Left lung (tissue), 10 donors: Measurements from ENCODE around the gene EIF6. TPM values are rescaled to one million over a fixed set of nuclear protein-coding genes. Genes with fewer than 3 reads are reported as not detected.

ENCODE experiments used
- ATAC-seq: fragments of 200-7000 bp; cut with Tn5 transposase; one replicate; pipeline ENCODE4 v1.9.1; 2020; ENCODE audit warnings: moderate library complexity
- DNase-seq, 4 donors: peaks; one replicate each; pipeline ENCODE4 v3.0.0-alpha.2; 2013 to 2020
- H3K27ac ChIP-seq, 2 donors: fragments of 200-600 bp; sonication (generic) in 1 of 2; one replicate each; pipeline versions ENCODE4 v1.5.0 to v1.8.0; 2020 to 2021
- H3K27me3 ChIP-seq, 2 donors: fragments of 200-600 bp; sonication (generic) in 1 of 2; one replicate each; pipeline versions ENCODE4 v1.5.0 to v1.8.0; 2020 to 2021
- H3K36me3 ChIP-seq, 2 donors: fragments of 200-600 bp; sonication (generic) in 1 of 2; one replicate each; pipeline versions ENCODE4 v1.5.0 to v1.8.0; 2020 to 2021
- H3K4me1 ChIP-seq, 2 donors: fragments of 200-600 bp; one replicate each; pipeline ENCODE4 v1.8.0; 2021
- H3K4me3 ChIP-seq, 2 donors: fragments of 200-600 bp; sonication (generic) in 1 of 2; one replicate each; pipeline versions ENCODE4 v1.5.0 to v1.8.0; 2020 to 2021; ENCODE audit warnings: mild to moderate bottlenecking in 1 of 2
- H3K9me3 ChIP-seq, 2 donors: fragments of 200-600 bp; sonication (generic) in 1 of 2; one replicate each; pipeline versions ENCODE4 v1.5.0 to v1.8.0; 2020 to 2021
- CTCF ChIP-seq, 2 donors: fragments of 200-600 bp; sonication (generic) in 1 of 2; IDR thresholded peaks; one replicate each; pipeline versions ENCODE4 v1.5.0 to v1.8.0; 2021; ENCODE audit warnings: antibody characterized with exemption in 2 of 2
- intact Hi-C, 2 donors: fragments of 100-400 bp; cut with DNase I; formaldehyde crosslinking; loops; one replicate each; pipeline versions ENCODE4 v1.11.2 to v1.14.2; 2022
- polyA plus RNA-seq, 6 donors: library from polyadenylated mRNA; unstranded; fragments of 120-200 nt; gene quantifications; one replicate each; pipeline ENCODE4 v1.2.1, GENCODE V29; 2013; ENCODE audit not compliant: insufficient read length in 6 of 6
- total RNA-seq, 2 donors: library from RNA; stranded (reverse); fragmentation: NEBNext Ultra II Directional; extraction: Animal tissue kit (Norgen Biotek cat#: 25700); gene quantifications; one replicate each; pipeline ENCODE4 v1.2.1, GENCODE V29; 2021
- donor health status: DM: no; HTN: yes; CAD: no.
- donor health status: DM: no; HTN: no; CAD: no.

Gene EIF6
- total and polyA plus RNA-seq, 8 donors = 95.6 to 111 (median 107) TPM

GRCh38 chr20:35329435-35330139, 45.0 kb upstream of the EIF6 start:
- H3K27me3 ChIP-seq = no peaks in the 10 kb centered on the region
- no peaks in the 10 kb centered on the region for H3K9me3 ChIP-seq
- H3K36me3 ChIP-seq = no peaks in the 10 kb centered on the region
- intact Hi-C loops = no loop called here
- peak; percentile 24 to 38 for TF ChIP-seq CTCF (IDR thresholded peaks at IDR 0.05)
- DNase-seq = no peak
- H3K4me1 ChIP-seq = peaks cover 10 to 13% of the 10 kb centered on the region in 2 donors
- no peak overlapping the region for H3K4me3 ChIP-seq
- ATAC-seq = peak; percentile 55
- no peak overlapping the region for H3K27ac ChIP-seq

- Histone ChIP-seq H3K4me1 (peaks cover 6 to 13% of the 10 kb centered on the region in 2 donors), H3K9me3 (no peaks in the 10 kb centered on the region), H3K4me3 (no peak overlapping the region), H3K36me3 (no peaks in the 10 kb centered on the region), H3K27me3 (no peaks in the 10 kb centered on the region), H3K27ac (no peak overlapping the region)
- intact Hi-C loops = no loop called here
- ATAC-seq (no peak), DNase-seq (no peak)
- TF ChIP-seq CTCF (IDR thresholded peaks at IDR 0.05) = no peak
Measured at GRCh38 chr20:35328689-35329088, 44.1 kb upstream of the EIF6 start.

- DNase-seq (no peak), ATAC-seq (no peak)
- Histone ChIP-seq H3K4me1 (peaks cover 4 to 13% of the 10 kb centered on the region in 2 donors), H3K27me3 (no peaks in the 10 kb centered on the region), H3K9me3 (no peaks in the 10 kb centered on the region), H3K27ac (no peak overlapping the region), H3K36me3 (no peaks in the 10 kb centered on the region), H3K4me3 (no peak overlapping the region)
- intact Hi-C loops = no loop called here
- TF ChIP-seq CTCF (IDR thresholded peaks at IDR 0.05) = no peak
Measured at GRCh38 chr20:35328095-35328685, 43.6 kb upstream of the EIF6 start.

GRCh38 chr20:35327074-35327976, 42.8 kb upstream of the EIF6 start:
- DNase-seq = no peak
- peaks cover 4 to 13% of the 10 kb centered on the region in 2 donors for H3K4me1 ChIP-seq
- ATAC-seq = peak; percentile 68
- no peaks in the 10 kb centered on the region for H3K36me3 ChIP-seq
- no peaks in the 10 kb centered on the region for H3K9me3 ChIP-seq
- H3K27me3 ChIP-seq = no peaks in the 10 kb centered on the region
- no peak for TF ChIP-seq CTCF (IDR thresholded peaks at IDR 0.05)
- no peak overlapping the region for H3K4me3 ChIP-seq
- H3K27ac ChIP-seq = no peak overlapping the region
- intact Hi-C loops = no loop called here

- H3K36me3 ChIP-seq = no peaks in the 10 kb centered on the region
- DNase-seq = no peak
- H3K9me3 ChIP-seq = no peaks in the 10 kb centered on the region
- no peak for TF ChIP-seq CTCF (IDR thresholded peaks at IDR 0.05)
- intact Hi-C loops = no loop called here
- H3K27ac ChIP-seq = no peak overlapping the region
- H3K4me3 ChIP-seq = no peak overlapping the region
- H3K4me1 ChIP-seq = peaks cover 4 to 13% of the 10 kb centered on the region in 2 donors
- ATAC-seq = no peak
- no peaks in the 10 kb centered on the region for H3K27me3 ChIP-seq
Measured at GRCh38 chr20:35326740-35327073, 42.1 kb upstream of the EIF6 start.
